ENCODE measurements around the gene MORC3.

GRCh38 chr21:36375994-36376393 lies 56.0 kb downstream of the MORC3 start:
- TF ChIP-seq TARDBP (IDR thresholded peaks at IDR 0.05), result no peak
- TF ChIP-seq ELF4 (IDR thresholded peaks at IDR 0.05), result no peak
- TF ChIP-seq HDGF (IDR thresholded peaks at IDR 0.05; ENCODE audit: borderline replicate concordance), result no peak
- TF ChIP-seq ARNT (IDR thresholded peaks at IDR 0.05), result no peak
- TF ChIP-seq CTBP1 (IDR thresholded peaks at IDR 0.05; ENCODE audit: borderline replicate concordance), result no peak
- no peak for TF ChIP-seq PKNOX1 (IDR thresholded peaks at IDR 0.05)
- TF ChIP-seq FOXM1 (IDR thresholded peaks at IDR 0.05; ENCODE audit: borderline replicate concordance), result no peak
- TF ChIP-seq ZNF384 (IDR thresholded peaks at IDR 0.05), result no peak
- TF ChIP-seq SP1 (IDR thresholded peaks at IDR 0.05), result no peak
- no peak for TF ChIP-seq FOXK2 (IDR thresholded peaks at IDR 0.05)
- no peak for TF ChIP-seq NFRKB (IDR thresholded peaks at IDR 0.05)
